ENCODE results near the gene PRPF19. TPM values are rescaled to one million over a fixed set of nuclear protein-coding genes. Genes with fewer than 3 reads are reported as not detected.

PRPF19 gene
- total and polyA plus RNA-seq, 2 of the 13 experiments (the other 11 are each of a cell fraction or from before 2014, with no cell fraction given), result 27.4 to 91.1 TPM

DNA sequence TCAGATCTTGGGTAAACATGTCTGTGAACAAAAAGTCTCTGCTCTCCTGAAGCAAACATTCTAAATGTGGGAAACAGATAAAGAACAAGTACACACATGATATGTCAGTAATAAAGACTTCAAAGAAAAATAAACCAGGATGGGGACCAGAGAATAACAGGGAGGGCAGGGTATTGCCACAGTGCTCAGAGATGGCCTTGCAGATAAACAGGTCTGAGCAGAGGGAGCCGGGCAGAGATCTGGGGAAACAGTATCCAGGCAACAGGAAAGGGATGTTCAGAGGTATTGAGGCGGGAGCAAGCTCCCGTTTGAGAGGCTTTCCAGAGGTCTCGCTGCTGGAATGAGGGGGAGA, 61.5 kb downstream of the PRPF19 start (continued):
- TF ChIP-seq GABPA (IDR thresholded peaks at IDR 0.05; ENCODE audit: low read depth, low read length) (no peak), GABPA (CRISPR knock-in tag; IDR thresholded peaks at IDR 0.05; ENCODE audit: low read depth) (0 out of 2 replicates have a peak, but pooled peaks have one; percentile 9), TAF1 (CRISPR knock-in tag; IDR thresholded peaks at IDR 0.05) (no peak), ZNF678 (CRISPR knock-in tag; IDR thresholded peaks at IDR 0.05) (no peak), MBD4 (IDR thresholded peaks at IDR 0.05; ENCODE audit: borderline replicate concordance, low read length) (no peak), KLF11 (CRISPR knock-in tag; IDR thresholded peaks at IDR 0.05) (no peak), TAF15 (IDR thresholded peaks at IDR 0.05; ENCODE audit: low read depth, low read length, poor library complexity, severe bottlenecking) (no peak), ZNF883 (CRISPR knock-in tag; IDR thresholded peaks at IDR 0.05; ENCODE audit: not compliant biosample characterization) (no peak), XRCC5 (optimal IDR thresholded peaks at IDR 0.05; ENCODE audit: low read length) (no peak), RXRB (CRISPR knock-in tag; IDR thresholded peaks at IDR 0.05; ENCODE audit: borderline replicate concordance) (peak; percentile 80), ZSCAN29 (CRISPR knock-in tag; conservative IDR thresholded peaks at IDR 0.05) (no peak), NFE2L2 (IDR thresholded peaks at IDR 0.05; ENCODE audit: low read length) (no peak), GZF1 (CRISPR knock-in tag; IDR thresholded peaks at IDR 0.05) (no peak), KDM6A (CRISPR knock-in tag; IDR thresholded peaks at IDR 0.05; ENCODE audit: low read depth) (no peak), MIXL1 (CRISPR knock-in tag; IDR thresholded peaks at IDR 0.05) (peak; percentile 50; the same call in 1 of the 2 replicates), ZNF30 (CRISPR knock-in tag; IDR thresholded peaks at IDR 0.05) (no peak), GATAD2A (CRISPR knock-in tag; IDR thresholded peaks at IDR 0.05) (peak; percentile 83; the same call in 1 of the 2 replicates), ZNF343 (CRISPR knock-in tag; IDR thresholded peaks at IDR 0.05) (no peak), KLF16 (CRISPR knock-in tag; IDR thresholded peaks at IDR 0.05) (peak in 1 of 2 experiments; percentile 48; a peak in 1 of 4 replicates), ZNF670 (CRISPR knock-in tag; IDR thresholded peaks at IDR 0.05; ENCODE audit: borderline replicate concordance) (no peak), ZNF430 (CRISPR knock-in tag; IDR thresholded peaks at IDR 0.05) (no peak), FOXP1 (IDR thresholded peaks at IDR 0.05) (peak; percentile 63; the same call in 1 of the 2 replicates), FOXP1 (CRISPR knock-in tag; IDR thresholded peaks at IDR 0.05) (peak; percentile 92)
- TF ChIP-seq, protein P1, sequence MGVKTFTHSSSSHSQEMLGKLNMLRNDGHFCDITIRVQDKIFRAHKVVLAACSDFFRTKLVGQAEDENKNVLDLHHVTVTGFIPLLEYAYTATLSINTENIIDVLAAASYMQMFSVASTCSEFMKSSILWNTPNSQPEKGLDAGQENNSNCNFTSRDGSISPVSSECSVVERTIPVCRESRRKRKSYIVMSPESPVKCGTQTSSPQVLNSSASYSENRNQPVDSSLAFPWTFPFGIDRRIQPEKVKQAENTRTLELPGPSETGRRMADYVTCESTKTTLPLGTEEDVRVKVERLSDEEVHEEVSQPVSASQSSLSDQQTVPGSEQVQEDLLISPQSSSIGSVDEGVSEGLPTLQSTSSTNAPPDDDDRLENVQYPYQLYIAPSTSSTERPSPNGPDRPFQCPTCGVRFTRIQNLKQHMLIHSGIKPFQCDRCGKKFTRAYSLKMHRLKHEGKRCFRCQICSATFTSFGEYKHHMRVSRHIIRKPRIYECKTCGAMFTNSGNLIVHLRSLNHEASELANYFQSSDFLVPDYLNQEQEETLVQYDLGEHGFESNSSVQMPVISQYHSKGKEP (CRISPR knock-in tag; IDR thresholded peaks at IDR 0.05), result no peak
- TF ChIP-seq, protein P2, sequence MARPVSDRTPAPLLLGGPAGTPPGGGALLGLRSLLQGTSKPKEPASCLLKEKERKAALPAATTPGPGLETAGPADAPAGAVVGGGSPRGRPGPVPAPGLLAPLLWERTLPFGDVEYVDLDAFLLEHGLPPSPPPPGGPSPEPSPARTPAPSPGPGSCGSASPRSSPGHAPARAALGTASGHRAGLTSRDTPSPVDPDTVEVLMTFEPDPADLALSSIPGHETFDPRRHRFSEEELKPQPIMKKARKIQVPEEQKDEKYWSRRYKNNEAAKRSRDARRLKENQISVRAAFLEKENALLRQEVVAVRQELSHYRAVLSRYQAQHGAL (CRISPR knock-in tag; IDR thresholded peaks at IDR 0.05; ENCODE audit: not compliant biosample characterization), result no peak
- TF ChIP-seq, protein P3, sequence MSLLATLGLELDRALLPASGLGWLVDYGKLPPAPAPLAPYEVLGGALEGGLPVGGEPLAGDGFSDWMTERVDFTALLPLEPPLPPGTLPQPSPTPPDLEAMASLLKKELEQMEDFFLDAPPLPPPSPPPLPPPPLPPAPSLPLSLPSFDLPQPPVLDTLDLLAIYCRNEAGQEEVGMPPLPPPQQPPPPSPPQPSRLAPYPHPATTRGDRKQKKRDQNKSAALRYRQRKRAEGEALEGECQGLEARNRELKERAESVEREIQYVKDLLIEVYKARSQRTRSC (CRISPR knock-in tag; IDR thresholded peaks at IDR 0.05; ENCODE audit: low read depth), result no peak
- TF ChIP-seq, protein P4, sequence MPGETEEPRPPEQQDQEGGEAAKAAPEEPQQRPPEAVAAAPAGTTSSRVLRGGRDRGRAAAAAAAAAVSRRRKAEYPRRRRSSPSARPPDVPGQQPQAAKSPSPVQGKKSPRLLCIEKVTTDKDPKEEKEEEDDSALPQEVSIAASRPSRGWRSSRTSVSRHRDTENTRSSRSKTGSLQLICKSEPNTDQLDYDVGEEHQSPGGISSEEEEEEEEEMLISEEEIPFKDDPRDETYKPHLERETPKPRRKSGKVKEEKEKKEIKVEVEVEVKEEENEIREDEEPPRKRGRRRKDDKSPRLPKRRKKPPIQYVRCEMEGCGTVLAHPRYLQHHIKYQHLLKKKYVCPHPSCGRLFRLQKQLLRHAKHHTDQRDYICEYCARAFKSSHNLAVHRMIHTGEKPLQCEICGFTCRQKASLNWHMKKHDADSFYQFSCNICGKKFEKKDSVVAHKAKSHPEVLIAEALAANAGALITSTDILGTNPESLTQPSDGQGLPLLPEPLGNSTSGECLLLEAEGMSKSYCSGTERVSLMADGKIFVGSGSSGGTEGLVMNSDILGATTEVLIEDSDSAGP (CRISPR knock-in tag; IDR thresholded peaks at IDR 0.05; ENCODE audit: borderline replicate concordance), result 0 out of 2 replicates have a peak, but pooled peaks have one; percentile 24
- TF ChIP-seq, protein P5, sequence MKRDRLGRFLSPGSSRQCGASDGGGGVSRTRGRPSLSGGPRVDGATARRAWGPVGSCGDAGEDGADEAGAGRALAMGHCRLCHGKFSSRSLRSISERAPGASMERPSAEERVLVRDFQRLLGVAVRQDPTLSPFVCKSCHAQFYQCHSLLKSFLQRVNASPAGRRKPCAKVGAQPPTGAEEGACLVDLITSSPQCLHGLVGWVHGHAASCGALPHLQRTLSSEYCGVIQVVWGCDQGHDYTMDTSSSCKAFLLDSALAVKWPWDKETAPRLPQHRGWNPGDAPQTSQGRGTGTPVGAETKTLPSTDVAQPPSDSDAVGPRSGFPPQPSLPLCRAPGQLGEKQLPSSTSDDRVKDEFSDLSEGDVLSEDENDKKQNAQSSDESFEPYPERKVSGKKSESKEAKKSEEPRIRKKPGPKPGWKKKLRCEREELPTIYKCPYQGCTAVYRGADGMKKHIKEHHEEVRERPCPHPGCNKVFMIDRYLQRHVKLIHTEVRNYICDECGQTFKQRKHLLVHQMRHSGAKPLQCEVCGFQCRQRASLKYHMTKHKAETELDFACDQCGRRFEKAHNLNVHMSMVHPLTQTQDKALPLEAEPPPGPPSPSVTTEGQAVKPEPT (CRISPR knock-in tag; IDR thresholded peaks at IDR 0.05; ENCODE audit: low read depth), result no peak

All from HepG2 (cell line).